IPS DF 6.9 (cell line): Measurements from ENCODE around the gene CYTH1.

Experiments used
- DNase-seq: peaks from one replicate; pipeline ENCODE4 v3.0.0-alpha.2; 2013; ENCODE audit warnings: low read depth, low spot score
- H3K27ac ChIP-seq: one replicate; pipeline ENCODE4 v1.5.1; 2013; ENCODE audit warnings: low read length, control low read depth
- H3K27me3 ChIP-seq: 2 replicates; pipeline ENCODE4 v1.6.1; 2013; ENCODE audit warnings: mild to moderate bottlenecking, low read length; ENCODE audit not compliant: control insufficient read depth, insufficient read depth
- H3K36me3 ChIP-seq: 2 replicates; pipeline ENCODE4 v1.6.1; 2013; ENCODE audit warnings: low read length; ENCODE audit not compliant: control insufficient read depth, insufficient read depth
- H3K4me1 ChIP-seq: 2 replicates; pipeline ENCODE4 v1.6.1; 2013; ENCODE audit warnings: low read length; ENCODE audit not compliant: control insufficient read depth, insufficient read depth
- H3K4me3 ChIP-seq: 2 replicates; pipeline ENCODE4 v1.5.1; 2013; ENCODE audit warnings: mild to moderate bottlenecking, low read length
- H3K9me3 ChIP-seq: 2 replicates; pipeline ENCODE4 v1.6.1; 2013; ENCODE audit warnings: low read length, inconsistent platforms; ENCODE audit not compliant: control insufficient read depth, insufficient read depth
- WGBS: extraction: QIAGEN DNeasy Blood & Tissue Kit; methylation state at CpG from one replicate; pipeline ENCODE4 v1.1.7; 2013; ENCODE audit warnings: mixed read lengths, missing lambda C conversion rate; ENCODE audit not compliant: insufficient read length, insufficient coverage; 5-methylcytosine and 5-hydroxymethylcytosine counted together

CYTH1 gene, protein sequence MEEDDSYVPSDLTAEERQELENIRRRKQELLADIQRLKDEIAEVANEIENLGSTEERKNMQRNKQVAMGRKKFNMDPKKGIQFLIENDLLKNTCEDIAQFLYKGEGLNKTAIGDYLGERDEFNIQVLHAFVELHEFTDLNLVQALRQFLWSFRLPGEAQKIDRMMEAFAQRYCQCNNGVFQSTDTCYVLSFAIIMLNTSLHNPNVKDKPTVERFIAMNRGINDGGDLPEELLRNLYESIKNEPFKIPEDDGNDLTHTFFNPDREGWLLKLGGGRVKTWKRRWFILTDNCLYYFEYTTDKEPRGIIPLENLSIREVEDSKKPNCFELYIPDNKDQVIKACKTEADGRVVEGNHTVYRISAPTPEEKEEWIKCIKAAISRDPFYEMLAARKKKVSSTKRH

GRCh38 chr17:78781893-78782304, at the start of gene CYTH1:
CYTH1 (minus strand) TSS chr17:78782273; CDS start chr17:78782223, 50 bp downstream.
- Histone ChIP-seq H3K4me1 (no peaks in the 10 kb centered on the region), H3K27me3 (no peaks in the 10 kb centered on the region), H3K27ac (no peak within 1 kb of the TSS), H3K36me3 (peaks cover 4% of the 10 kb centered on the region; the same call in 1 of the 2 replicates), H3K9me3 (no peaks in the 10 kb centered on the region), H3K4me3 (peak within 1 kb of the TSS; percentile 99)
- no CpG with 5 or more reads among the region's 64 CpGs for WGBS
- no peak for DNase-seq

- Histone ChIP-seq H3K27me3 (no peaks in the 10 kb centered on the region), H3K36me3 (peaks cover 27% of the 10 kb centered on the region), H3K9me3 (no peaks in the 10 kb centered on the region), H3K4me1 (no peaks in the 10 kb centered on the region), H3K27ac (no peak overlapping the region), H3K4me3 (no peak overlapping the region)
- no CpG with 5 or more reads among the region's 6 CpGs for WGBS
- DNase-seq, result no peak
Measured at GRCh38 chr17:78829477-78829876, 47.4 kb upstream of the CYTH1 start.

- Histone ChIP-seq H3K4me1 (no peaks in the 10 kb centered on the region), H3K27ac (no peak overlapping the region), H3K27me3 (no peaks in the 10 kb centered on the region), H3K36me3 (peaks cover 32% of the 10 kb centered on the region), H3K9me3 (no peaks in the 10 kb centered on the region), H3K4me3 (no peak overlapping the region)
- DNase-seq, result no peak
- no CpG with 5 or more reads among the region's 14 CpGs for WGBS
Measured at GRCh38 chr17:78828470-78829185, 46.6 kb upstream of the CYTH1 start.

- Histone ChIP-seq H3K4me1 (no peaks in the 10 kb centered on the region), H3K4me3 (no peak overlapping the region), H3K27ac (no peak overlapping the region), H3K27me3 (no peaks in the 10 kb centered on the region), H3K9me3 (no peaks in the 10 kb centered on the region), H3K36me3 (peaks cover 39% of the 10 kb centered on the region)
- no CpG with 5 or more reads among the region's 21 CpGs for WGBS
- no peak for DNase-seq
Measured at GRCh38 chr17:78826836-78827509, 44.9 kb upstream of the CYTH1 start.

DNA sequence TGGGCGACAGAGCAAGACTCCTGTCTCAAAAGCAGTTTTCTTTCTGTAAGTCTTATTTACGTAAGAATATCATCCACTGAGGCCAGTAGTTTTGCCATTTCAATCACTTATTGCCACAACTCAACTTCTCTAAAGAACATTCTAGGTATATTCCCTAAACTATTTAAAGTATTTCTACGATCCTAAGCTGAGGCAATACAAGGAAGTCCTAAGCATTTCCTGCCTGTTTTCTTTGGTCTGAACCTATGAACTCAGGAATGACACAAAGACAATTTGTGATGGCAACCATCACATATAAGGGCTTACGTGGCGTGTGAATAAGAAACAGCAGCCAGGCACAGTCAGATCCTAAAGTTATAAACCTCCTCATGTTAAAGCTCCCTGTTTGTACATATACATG, 44.3 kb upstream of the CYTH1 start:
- no peak overlapping the region for H3K27ac ChIP-seq
- WGBS, result no CpG with 5 or more reads among the region's 5 CpGs
- no peaks in the 10 kb centered on the region for H3K27me3 ChIP-seq

DNA sequence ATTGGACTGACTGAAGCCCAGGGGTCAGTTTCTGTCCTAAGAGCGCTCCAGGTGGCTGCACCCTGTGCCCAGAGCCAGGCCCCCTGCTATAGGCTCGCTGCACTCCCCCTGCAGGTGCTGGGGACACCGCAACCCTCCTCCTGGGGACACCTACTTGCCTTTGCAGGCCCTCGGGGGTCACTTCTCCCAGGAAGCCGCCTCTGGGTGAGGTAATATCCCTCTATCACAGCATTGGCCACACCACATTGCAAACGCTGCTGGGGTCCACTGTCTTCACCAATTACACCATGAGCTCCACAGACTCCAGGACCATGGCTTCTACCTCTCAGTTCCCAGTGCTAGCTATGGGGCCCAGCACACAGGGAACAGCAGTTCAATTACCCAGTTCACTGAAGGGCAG, 43.6 kb upstream of the CYTH1 start:
- Histone ChIP-seq H3K9me3 (no peaks in the 10 kb centered on the region), H3K36me3 (peaks cover 50% of the 10 kb centered on the region), H3K4me1 (no peaks in the 10 kb centered on the region), H3K27me3 (no peaks in the 10 kb centered on the region), H3K4me3 (no peak overlapping the region), H3K27ac (no peak overlapping the region)
- WGBS, result no CpG with 5 or more reads among the region's 6 CpGs
- no peak for DNase-seq

More for the DNA sequence above, 44.3 kb upstream of the CYTH1 start:
- peaks cover 44% of the 10 kb centered on the region for H3K36me3 ChIP-seq
- no peaks in the 10 kb centered on the region for H3K9me3 ChIP-seq
- H3K4me1 ChIP-seq, result no peaks in the 10 kb centered on the region
- no peak overlapping the region for H3K4me3 ChIP-seq
- no peak for DNase-seq

DNA sequence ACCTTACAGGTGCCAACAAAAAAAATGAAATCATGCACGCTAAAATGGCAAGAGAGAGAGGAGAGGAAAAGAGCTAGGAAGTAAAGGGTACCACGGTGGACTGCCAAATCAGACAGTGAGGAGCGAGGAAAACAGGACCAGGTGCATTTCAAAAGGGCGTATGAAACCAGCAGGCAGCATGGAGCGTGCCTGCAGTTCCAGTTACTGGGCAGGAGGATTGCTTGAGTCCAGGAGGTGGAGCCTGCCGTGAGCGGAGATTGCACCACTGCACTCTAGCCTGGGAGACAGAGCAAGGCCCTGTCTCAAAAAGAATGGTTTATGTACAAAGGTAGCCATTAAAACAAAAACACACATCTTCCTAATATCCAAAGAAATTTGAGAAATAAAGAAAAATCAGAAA, 42.2 kb upstream of the CYTH1 start:
- Histone ChIP-seq H3K9me3 (no peaks in the 10 kb centered on the region), H3K27ac (no peak overlapping the region), H3K4me3 (no peak overlapping the region), H3K36me3 (peaks cover 62% of the 10 kb centered on the region), H3K27me3 (no peaks in the 10 kb centered on the region), H3K4me1 (no peaks in the 10 kb centered on the region)
- no CpG with 5 or more reads among the region's 7 CpGs for WGBS
- no peak for DNase-seq

- H3K9me3 ChIP-seq, result no peaks in the 10 kb centered on the region
- H3K27me3 ChIP-seq, result no peaks in the 10 kb centered on the region
- H3K4me1 ChIP-seq, result no peaks in the 10 kb centered on the region
- H3K36me3 ChIP-seq, result peaks cover 58% of the 10 kb centered on the region
- no CpG with 5 or more reads among the region's 14 CpGs for WGBS
- H3K4me3 ChIP-seq, result no peak overlapping the region
- no peak overlapping the region for H3K27ac ChIP-seq
- no peak for DNase-seq
Measured at GRCh38 chr17:78823282-78824046, 41.4 kb upstream of the CYTH1 start.

DNA sequence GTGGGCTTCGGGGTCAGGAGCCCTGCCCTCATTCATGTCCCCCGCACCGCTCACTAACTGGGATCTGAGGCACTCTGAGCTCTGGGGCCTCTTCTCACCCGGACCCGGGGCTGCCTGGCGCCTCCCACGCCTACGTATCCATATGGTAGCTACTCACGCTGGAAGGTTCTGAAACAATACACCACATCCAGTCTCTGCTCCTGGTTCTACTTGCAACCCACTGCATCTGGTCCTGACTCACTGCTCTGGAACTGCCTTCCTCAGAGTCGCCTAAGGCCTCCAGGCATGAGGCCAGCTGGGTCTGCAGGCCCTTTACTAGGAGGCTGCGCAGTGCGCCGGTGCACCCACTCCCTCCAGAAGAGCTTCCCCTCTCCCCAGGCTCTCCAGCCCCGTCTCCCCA, 40.5 kb upstream of the CYTH1 start:
- H3K9me3 ChIP-seq, result no peaks in the 10 kb centered on the region
- H3K36me3 ChIP-seq, result peaks cover 59% of the 10 kb centered on the region
- no peaks in the 10 kb centered on the region for H3K27me3 ChIP-seq
- no peak for DNase-seq
- no peak overlapping the region for H3K27ac ChIP-seq
- no peak overlapping the region for H3K4me3 ChIP-seq
- WGBS, result no CpG with 5 or more reads among the region's 14 CpGs
- no peaks in the 10 kb centered on the region for H3K4me1 ChIP-seq

DNA sequence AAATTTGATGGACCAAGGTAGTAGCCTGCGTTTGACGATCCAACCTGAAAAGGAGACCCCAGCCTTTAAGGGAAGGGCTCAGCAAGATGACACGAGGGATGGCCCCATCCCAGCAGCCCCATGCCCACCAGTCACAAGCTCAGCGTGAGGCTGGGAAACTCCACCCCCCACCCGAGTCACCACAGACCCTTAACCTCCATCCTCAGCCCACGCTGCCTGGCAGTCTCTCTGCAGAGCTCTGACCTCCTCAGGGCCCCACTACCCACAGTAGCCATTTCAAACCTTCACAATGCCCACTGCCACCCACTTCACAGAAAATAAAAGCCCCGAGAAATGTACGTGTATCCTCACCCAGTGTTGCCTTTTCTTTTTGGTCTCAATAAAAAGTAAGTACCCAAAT, 39.9 kb upstream of the CYTH1 start:
- WGBS, result no CpG with 5 or more reads among the region's 8 CpGs
- no peaks in the 10 kb centered on the region for H3K4me1 ChIP-seq
- no peaks in the 10 kb centered on the region for H3K9me3 ChIP-seq
- no peak overlapping the region for H3K27ac ChIP-seq
- DNase-seq, result no peak
- peaks cover 60% of the 10 kb centered on the region for H3K36me3 ChIP-seq
- H3K4me3 ChIP-seq, result no peak overlapping the region
- no peaks in the 10 kb centered on the region for H3K27me3 ChIP-seq
